Measurements from ENCODE around the gene F10.
A peak's percentile ranks its signal among the peaks of the same experiment; 100 is the strongest.

Gene F10

GRCh38 chr13:113122550-113123225, at the start of gene F10:
Gene F10 (plus strand): TSS chr13:113122799. CDS start chr13:113122856, 57 bp downstream.
- ATAC-seq (ENCODE audit: low read depth) = no peak; the same call in 2 of the 3 replicates
- DNase-seq (ENCODE audit: low spot score) = no peak
- no peaks in the 10 kb centered on the region for H3K9me3 ChIP-seq (ENCODE audit: severe bottlenecking)
- H3K36me3 ChIP-seq (ENCODE audit: low read depth) = no peaks in the 10 kb centered on the region
- no peak within 1 kb of the TSS for H3K27ac ChIP-seq (ENCODE audit: poor library complexity, severe bottlenecking)
- H3K27me3 ChIP-seq (ENCODE audit: insufficient read depth, poor library complexity, severe bottlenecking) = no peaks in the 10 kb centered on the region
- no peak for TF ChIP-seq CTCF (IDR thresholded peaks at IDR 0.05; ENCODE audit: poor library complexity, severe bottlenecking)
- no peaks in the 10 kb centered on the region for H3K4me1 ChIP-seq (ENCODE audit: insufficient read depth, poor library complexity, severe bottlenecking)
- no peak within 1 kb of the TSS for H3K4me3 ChIP-seq (ENCODE audit: severe bottlenecking)

- Histone ChIP-seq H3K4me1 (ENCODE audit: insufficient read depth, poor library complexity, severe bottlenecking) (no peaks in the 10 kb centered on the region), H3K27ac (ENCODE audit: poor library complexity, severe bottlenecking) (no peak overlapping the region), H3K4me3 (ENCODE audit: severe bottlenecking) (no peak overlapping the region), H3K36me3 (ENCODE audit: low read depth) (no peaks in the 10 kb centered on the region), H3K9me3 (ENCODE audit: severe bottlenecking) (no peaks in the 10 kb centered on the region), H3K27me3 (ENCODE audit: insufficient read depth, poor library complexity, severe bottlenecking) (no peaks in the 10 kb centered on the region)
- no peak for TF ChIP-seq CTCF (IDR thresholded peaks at IDR 0.05; ENCODE audit: poor library complexity, severe bottlenecking)
- no peak for ATAC-seq (ENCODE audit: low read depth)
- no peak for DNase-seq (ENCODE audit: low spot score)
Observed at GRCh38 chr13:113073942-113074341, 48.7 kb upstream of the F10 start.

GRCh38 chr13:113074401-113074800, 48.2 kb upstream of the F10 start:
- TF ChIP-seq CTCF (IDR thresholded peaks at IDR 0.05; ENCODE audit: poor library complexity, severe bottlenecking) = no peak
- DNase-seq (ENCODE audit: low spot score) (no peak), ATAC-seq (ENCODE audit: low read depth) (no peak)
- Histone ChIP-seq H3K36me3 (ENCODE audit: low read depth) (no peaks in the 10 kb centered on the region), H3K9me3 (ENCODE audit: severe bottlenecking) (no peaks in the 10 kb centered on the region), H3K27me3 (ENCODE audit: insufficient read depth, poor library complexity, severe bottlenecking) (no peaks in the 10 kb centered on the region), H3K4me1 (ENCODE audit: insufficient read depth, poor library complexity, severe bottlenecking) (no peaks in the 10 kb centered on the region), H3K27ac (ENCODE audit: poor library complexity, severe bottlenecking) (no peak overlapping the region), H3K4me3 (ENCODE audit: severe bottlenecking) (no peak overlapping the region)

GRCh38 chr13:113074876-113075275, 47.7 kb upstream of the F10 start:
- no peak for TF ChIP-seq CTCF (IDR thresholded peaks at IDR 0.05; ENCODE audit: poor library complexity, severe bottlenecking)
- Histone ChIP-seq H3K9me3 (ENCODE audit: severe bottlenecking) (no peaks in the 10 kb centered on the region), H3K27me3 (ENCODE audit: insufficient read depth, poor library complexity, severe bottlenecking) (no peaks in the 10 kb centered on the region), H3K36me3 (ENCODE audit: low read depth) (no peaks in the 10 kb centered on the region), H3K4me3 (ENCODE audit: severe bottlenecking) (no peak overlapping the region), H3K27ac (ENCODE audit: poor library complexity, severe bottlenecking) (no peak overlapping the region), H3K4me1 (ENCODE audit: insufficient read depth, poor library complexity, severe bottlenecking) (no peaks in the 10 kb centered on the region)
- DNase-seq (ENCODE audit: low spot score) (no peak), ATAC-seq (ENCODE audit: low read depth) (no peak)

GRCh38 chr13:113075711-113076110, 46.9 kb upstream of the F10 start:
- Histone ChIP-seq H3K4me1 (ENCODE audit: insufficient read depth, poor library complexity, severe bottlenecking) (no peaks in the 10 kb centered on the region), H3K4me3 (ENCODE audit: severe bottlenecking) (no peak overlapping the region), H3K9me3 (ENCODE audit: severe bottlenecking) (no peaks in the 10 kb centered on the region), H3K27me3 (ENCODE audit: insufficient read depth, poor library complexity, severe bottlenecking) (no peaks in the 10 kb centered on the region), H3K27ac (ENCODE audit: poor library complexity, severe bottlenecking) (no peak overlapping the region), H3K36me3 (ENCODE audit: low read depth) (no peaks in the 10 kb centered on the region)
- no peak for TF ChIP-seq CTCF (IDR thresholded peaks at IDR 0.05; ENCODE audit: poor library complexity, severe bottlenecking)
- ATAC-seq (ENCODE audit: low read depth) = no peak
- peak; percentile 39 for DNase-seq (ENCODE audit: low spot score)
